HG02678 (cell line): ENCODE measurements around the gene CDC23.
"Not testable (repeated sequence)": the region's sequence is repeated elsewhere in the genome, so short reads cannot be mapped to it uniquely, and the experiment has no call there.

ENCODE experiments used
- ATAC-seq: cut with Tn5 transposase; IDR thresholded peaks from one replicate; pipeline ENCODE4 v1.9.1; 2021; ENCODE audit warnings: mild to moderate bottlenecking, moderate library complexity; ENCODE audit not compliant: unreplicated experiment

Gene CDC23

GRCh38 chr5:138216799-138217198 lies 3.7 kb upstream of the CDC23 start:
- no peak for ATAC-seq

- peak; percentile 23 for ATAC-seq
Observed at GRCh38 chr5:138212828-138213160, 329 bp downstream of the CDC23 start.

- ATAC-seq: no peak
Observed at GRCh38 chr5:138210985-138211384, 2.1 kb downstream of the CDC23 start.

GRCh38 chr5:138193859-138194258 lies 19.3 kb downstream of the CDC23 start:
- not testable (repeated sequence) for ATAC-seq

GRCh38 chr5:138192826-138193225 lies 20.3 kb downstream of the CDC23 start:
- no peak for ATAC-seq

- no peak for ATAC-seq
Observed at GRCh38 chr5:138188626-138189025, 24.5 kb downstream of the CDC23 start.

- peak; percentile 54 for ATAC-seq
Observed at GRCh38 chr5:138186002-138186447, 27.1 kb downstream of the CDC23 start.

- ATAC-seq: no peak
Observed at GRCh38 chr5:138182808-138183207, 30.3 kb downstream of the CDC23 start.

- no peak for ATAC-seq
Observed at GRCh38 chr5:138180841-138181240, 32.3 kb downstream of the CDC23 start.

- ATAC-seq: no peak
Observed at GRCh38 chr5:138180183-138180782, 32.8 kb downstream of the CDC23 start.

GRCh38 chr5:138179277-138179857 lies 33.8 kb downstream of the CDC23 start:
- ATAC-seq: no peak

GRCh38 chr5:138178516-138179276 lies 34.4 kb downstream of the CDC23 start, which contains the start of the genes BRD8 and KIF20A:
TSS of gene BRD8 (minus strand) at chr5:138178630. CDS start at chr5:138178614, 16 bp downstream.
TSS of gene KIF20A (plus strand) at chr5:138179112. CDS start at chr5:138179681, 569 bp downstream.
- peak; percentile 83 for ATAC-seq

- ATAC-seq: peak; percentile 4
Observed at GRCh38 chr5:138177941-138178515, 35.1 kb downstream of the CDC23 start.

GRCh38 chr5:138170299-138170698 lies 42.8 kb downstream of the CDC23 start:
- ATAC-seq: no peak

GRCh38 chr5:138169124-138169523 lies 44.0 kb downstream of the CDC23 start:
- ATAC-seq: no peak

GRCh38 chr5:138163721-138164120 lies 49.4 kb downstream of the CDC23 start:
- no peak for ATAC-seq

GRCh38 chr5:138160706-138161105 lies 52.4 kb downstream of the CDC23 start:
- ATAC-seq: no peak

- ATAC-seq: no peak
Observed at GRCh38 chr5:138159666-138160065, 53.5 kb downstream of the CDC23 start.

GRCh38 chr5:138157626-138158025 lies 55.5 kb downstream of the CDC23 start:
- ATAC-seq: no peak

- not testable (repeated sequence) for ATAC-seq
Observed at GRCh38 chr5:138155977-138156376, 57.1 kb downstream of the CDC23 start.

- ATAC-seq: no peak
Observed at GRCh38 chr5:138149530-138149929, 63.6 kb downstream of the CDC23 start.

- no peak for ATAC-seq
Observed at GRCh38 chr5:138148811-138149210, 64.3 kb downstream of the CDC23 start.
